CD14-positive monocyte (primary cell): ENCODE results near the gene NRK. TPM values are rescaled to one million over a fixed set of nuclear protein-coding genes. Genes with fewer than 3 reads are reported as not detected.
"Not testable (repeated sequence)": the region's sequence is repeated elsewhere in the genome, so short reads cannot be mapped to it uniquely, and the experiment has no call there.

Experiments
- DNase-seq, 3 donors: peaks; one replicate each; pipeline ENCODE4 v3.0.0-alpha.2; 2011 to 2022
- H2AFZ ChIP-seq: 2 replicates; pipeline ENCODE4 v1.6.0; 2012; ENCODE audit warnings: mild to moderate bottlenecking, low read depth, low read length, inconsistent platforms; ENCODE audit not compliant: insufficient read depth, poor library complexity, severe bottlenecking
- H3K27ac ChIP-seq, 2 donors: 1 replicate in 1 of 2; 2 replicates in 1 of 2; pipeline ENCODE4 v1.5.1; 2012 to 2013; ENCODE audit warnings: low read length in 2 of 2, control low read depth in 1 of 2, inconsistent platforms in 1 of 2, low read depth in 1 of 2, mild to moderate bottlenecking in 1 of 2
- H3K27me3 ChIP-seq, 2 donors: one replicate each; pipeline versions ENCODE4 v1.6.0 to v1.6.1; 2011 to 2013; ENCODE audit warnings: low read length in 2 of 2; ENCODE audit not compliant: control insufficient read depth in 2 of 2, insufficient read depth in 2 of 2
- H3K36me3 ChIP-seq, 2 donors: replicated peaks in 1 of 2; 1 replicate in 1 of 2; 2 replicates in 1 of 2; pipeline versions ENCODE4 v1.5.1 to v1.6.1; 2012 to 2013; ENCODE audit warnings: low read length in 2 of 2, control low read depth in 1 of 2, inconsistent platforms in 1 of 2, mild to moderate bottlenecking in 1 of 2; ENCODE audit not compliant: insufficient read depth in 2 of 2, control insufficient read depth in 1 of 2
- H3K4me1 ChIP-seq, 2 donors: 1 replicate in 1 of 2; 2 replicates in 1 of 2; pipeline versions ENCODE4 v1.5.1 to v1.6.1; 2012 to 2013; ENCODE audit warnings: low read length in 2 of 2, control low read depth in 1 of 2, inconsistent platforms in 1 of 2, mild to moderate bottlenecking in 1 of 2, moderate library complexity in 1 of 2; ENCODE audit not compliant: insufficient read depth in 2 of 2, control insufficient read depth in 1 of 2
- H3K4me2 ChIP-seq: replicated peaks from 2 replicates; pipeline ENCODE3; 2012; ENCODE audit warnings: low read length, moderate library complexity, mild to moderate bottlenecking; ENCODE audit not compliant: poor library complexity, severe bottlenecking; ENCODE audit errors: extremely low read depth
- H3K4me3 ChIP-seq, 3 experiments: fragments of 200-600 bp in 1 of 3; sonication (generic) in 1 of 3; replicated peaks in 1 of 3; 1 replicate in 2 of 3; 2 replicates in 1 of 3; pipeline ENCODE4 v1.5.1; 2011 to 2013; ENCODE audit warnings: low read length in 3 of 3, mild to moderate bottlenecking in 3 of 3, control low read depth in 2 of 3, low read depth in 2 of 3, inconsistent platforms in 1 of 3, moderate library complexity in 1 of 3
- H3K79me2 ChIP-seq: 2 replicates; pipeline ENCODE4 v1.6.0; 2012; ENCODE audit warnings: mild to moderate bottlenecking, control low read depth, inconsistent platforms, low read length, moderate library complexity; ENCODE audit not compliant: insufficient read depth
- H3K9ac ChIP-seq: 2 replicates; pipeline ENCODE4 v1.6.0; 2017; ENCODE audit warnings: low read length, mild to moderate bottlenecking; ENCODE audit not compliant: insufficient read depth, poor library complexity, severe bottlenecking
- H3K9me3 ChIP-seq, 2 donors: replicated peaks in 1 of 2; 1 replicate in 1 of 2; 2 replicates in 1 of 2; pipeline versions ENCODE4 v1.5.1 to v1.6.1; 2012 to 2013; ENCODE audit warnings: low read length in 2 of 2, control low read depth in 1 of 2; ENCODE audit not compliant: control insufficient read depth in 1 of 2, insufficient read depth in 1 of 2
- H4K20me1 ChIP-seq: 2 replicates; pipeline ENCODE4 v1.6.0; 2012; ENCODE audit warnings: mild to moderate bottlenecking, low read length, control low read depth, moderate library complexity; ENCODE audit not compliant: insufficient read depth
- H3K27ac Mint-ChIP-seq, 7 donors: one replicate each; pipeline ENCODE4 v1.8.0; 2020; ENCODE audit warnings: mild to moderate bottlenecking in 7 of 7, mixed read lengths in 7 of 7, moderate library complexity in 6 of 7, inconsistent platforms in 2 of 7
- H3K27me3 Mint-ChIP-seq, 3 donors: one replicate each; pipeline ENCODE4 v1.8.0; 2021 to 2022; ENCODE audit warnings: low read depth in 3 of 3, mild to moderate bottlenecking in 3 of 3, mixed read lengths in 3 of 3, moderate library complexity in 3 of 3, inconsistent platforms in 1 of 3
- H3K36me3 Mint-ChIP-seq, 2 donors: one replicate each; pipeline ENCODE4 v1.8.0; 2020; ENCODE audit warnings: mixed read lengths in 2 of 2, inconsistent platforms in 1 of 2, mild to moderate bottlenecking in 1 of 2
- H3K4me1 Mint-ChIP-seq: one replicate; pipeline ENCODE4 v1.8.0; 2020; ENCODE audit warnings: mild to moderate bottlenecking, mixed read lengths
- H3K4me3 Mint-ChIP-seq, 2 donors: one replicate each; pipeline ENCODE4 v1.8.0; 2020; ENCODE audit warnings: mild to moderate bottlenecking in 2 of 2, mixed read lengths in 2 of 2, moderate library complexity in 1 of 2
- H3K9me3 Mint-ChIP-seq, 7 donors: one replicate each; pipeline ENCODE4 v1.8.0; 2020 to 2022; ENCODE audit warnings: mixed read lengths in 7 of 7, mild to moderate bottlenecking in 6 of 7, moderate library complexity in 6 of 7, inconsistent platforms in 2 of 7
- WGBS: methylation state at CpG from one replicate; pipeline ENCODE4 v1.1.5; 2013; ENCODE audit warnings: missing lambda C conversion rate; ENCODE audit not compliant: insufficient coverage; 5-methylcytosine and 5-hydroxymethylcytosine counted together
- intact Hi-C, 2 donors: fragments of 100-400 bp; cut with micrococcal nuclease; formaldehyde crosslinking; loops; one replicate each; pipeline versions ENCODE4 v1.15.0 to v1.15.1; 2023
- polyA plus RNA-seq, 3 donors: library from polyadenylated mRNA; depleted of rRNA in 1 of 3; unstranded in 2 of 3; stranded (reverse) in 1 of 3; fragments of 300-500 nt in 2 of 3; fragments of >200 nt in 1 of 3; fragmentation: Illumina TruSeq in 2 of 3; gene quantifications; 1 replicate in 2 of 3; 2 replicates in 1 of 3; pipeline ENCODE4 v1.2.3, GENCODE V29; 2012 to 2021
- TF ChIP-seq, protein P1 (sequence below): fragments of 200-600 bp; IDR thresholded peaks from one replicate; pipeline ENCODE4 v1.8.0; 2022; ENCODE audit warnings: antibody characterized with exemption, mild to moderate bottlenecking

NRK gene
- polyA plus RNA-seq, 3 donors, result not detected

DNA sequence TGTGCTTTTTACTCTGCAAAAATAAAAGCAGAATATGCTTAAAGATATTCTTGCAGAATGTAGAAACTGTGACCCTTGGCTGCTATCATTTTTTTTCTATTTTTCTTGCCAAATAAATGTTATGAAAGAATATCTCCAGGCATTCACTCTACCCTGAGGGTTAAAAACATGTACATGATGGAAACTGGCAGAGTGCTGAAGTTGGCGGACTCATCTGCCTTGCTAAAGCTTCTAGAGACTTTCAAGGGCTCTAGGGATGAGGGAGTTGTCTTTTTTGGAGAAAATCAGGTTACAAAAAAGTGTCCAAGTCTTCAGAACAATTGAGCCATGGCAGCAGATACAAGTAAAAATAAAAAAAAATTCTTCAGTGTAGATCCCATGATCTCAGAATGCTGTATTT, 40.5 kb upstream of the NRK start:
- Mint-ChIP-seq H3K4me1 (no peaks in the 10 kb centered on the region), H3K27ac (no peak overlapping the region), H3K4me3 (no peak overlapping the region), H3K36me3 (no peaks in the 10 kb centered on the region), H3K9me3 (peaks cover 0 to 2% (median 0%) of the 10 kb centered on the region in 7 donors), H3K27me3 (peaks cover 0 to 1% (median 0%) of the 10 kb centered on the region in 3 donors)
- TF ChIP-seq, protein P1, sequence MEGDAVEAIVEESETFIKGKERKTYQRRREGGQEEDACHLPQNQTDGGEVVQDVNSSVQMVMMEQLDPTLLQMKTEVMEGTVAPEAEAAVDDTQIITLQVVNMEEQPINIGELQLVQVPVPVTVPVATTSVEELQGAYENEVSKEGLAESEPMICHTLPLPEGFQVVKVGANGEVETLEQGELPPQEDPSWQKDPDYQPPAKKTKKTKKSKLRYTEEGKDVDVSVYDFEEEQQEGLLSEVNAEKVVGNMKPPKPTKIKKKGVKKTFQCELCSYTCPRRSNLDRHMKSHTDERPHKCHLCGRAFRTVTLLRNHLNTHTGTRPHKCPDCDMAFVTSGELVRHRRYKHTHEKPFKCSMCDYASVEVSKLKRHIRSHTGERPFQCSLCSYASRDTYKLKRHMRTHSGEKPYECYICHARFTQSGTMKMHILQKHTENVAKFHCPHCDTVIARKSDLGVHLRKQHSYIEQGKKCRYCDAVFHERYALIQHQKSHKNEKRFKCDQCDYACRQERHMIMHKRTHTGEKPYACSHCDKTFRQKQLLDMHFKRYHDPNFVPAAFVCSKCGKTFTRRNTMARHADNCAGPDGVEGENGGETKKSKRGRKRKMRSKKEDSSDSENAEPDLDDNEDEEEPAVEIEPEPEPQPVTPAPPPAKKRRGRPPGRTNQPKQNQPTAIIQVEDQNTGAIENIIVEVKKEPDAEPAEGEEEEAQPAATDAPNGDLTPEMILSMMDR, result no peak
- Histone ChIP-seq H3K4me3 (no peak overlapping the region), H3K9ac (no peak overlapping the region), H4K20me1 (no peaks in the 10 kb centered on the region), H3K9me3 (no peaks in the 10 kb centered on the region), H3K4me1 (no peaks in the 10 kb centered on the region), H3K4me2 (no peak overlapping the region), H3K27me3 (no peaks in the 10 kb centered on the region), H3K36me3 (no peaks in the 10 kb centered on the region), H2AFZ (no peak overlapping the region), H3K27ac (no peak overlapping the region), H3K79me2 (no peaks in the 10 kb centered on the region)
- no CpG with 5 or more reads among the region's 1 CpG for WGBS
- no peak for DNase-seq
- intact Hi-C loops, result no loop called here

DNA sequence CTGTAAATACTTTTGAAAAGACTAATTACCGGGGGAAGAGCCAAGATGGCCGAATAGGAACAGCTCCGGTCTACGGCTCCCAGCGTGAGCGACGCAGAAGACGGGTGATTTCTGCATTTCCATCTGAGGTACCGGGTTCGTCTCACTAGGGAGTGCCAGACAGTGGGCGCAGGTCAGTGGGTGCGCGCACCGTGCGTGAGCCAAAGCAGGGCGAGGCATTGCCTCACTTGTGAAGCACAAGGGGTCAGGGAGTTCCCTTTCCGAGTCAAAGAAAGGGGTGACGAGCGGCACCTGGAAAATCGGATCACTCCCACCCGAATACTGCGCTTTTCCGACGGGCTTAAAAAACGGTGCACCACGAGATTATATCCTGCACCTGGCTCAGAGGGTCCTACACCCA, 25.5 kb upstream of the NRK start:
- H3K4me1 ChIP-seq, H3K4me3 ChIP-seq, H4K20me1 ChIP-seq, H3K4me3 Mint-ChIP-seq, H3K36me3 Mint-ChIP-seq, H3K27me3 Mint-ChIP-seq, intact Hi-C loops, H3K79me2 ChIP-seq, H3K27ac ChIP-seq, H3K9me3 Mint-ChIP-seq, H3K27me3 ChIP-seq, H3K4me2 ChIP-seq, H3K9me3 ChIP-seq, H3K4me1 Mint-ChIP-seq, H3K36me3 ChIP-seq, DNase-seq, H2AFZ ChIP-seq, H3K27ac Mint-ChIP-seq, H3K9ac ChIP-seq: not testable (repeated sequence)
- no CpG with 5 or more reads among the region's 26 CpGs for WGBS
